ENCODE results near the gene RTCA. TPM values are rescaled to one million over a fixed set of nuclear protein-coding genes. Genes with fewer than 3 reads are reported as not detected.
"Not testable (repeated sequence)": the region's sequence is repeated elsewhere in the genome, so short reads cannot be mapped to it uniquely, and the experiment has no call there.

Gene RTCA
- total RNA-seq, 1 donor from 2014 or later = 49.7 TPM

GRCh38 chr1:100322436-100323211 lies 56.6 kb downstream of the RTCA start:
- DNase-seq = no peak
- no peaks in the 10 kb centered on the region for H3K36me3 Mint-ChIP-seq (ENCODE audit: unreplicated experiment)
- no peaks in the 10 kb centered on the region for H3K9me3 Mint-ChIP-seq (ENCODE audit: unreplicated experiment)
- H3K27ac Mint-ChIP-seq (ENCODE audit: unreplicated experiment) = no peak overlapping the region
- no peak for TF ChIP-seq CTCF (IDR thresholded peaks at IDR 0.05; ENCODE audit: partially characterized antibody, unreplicated experiment)
- H3K27me3 Mint-ChIP-seq (ENCODE audit: unreplicated experiment) = no peaks in the 10 kb centered on the region
- H3K4me3 Mint-ChIP-seq (ENCODE audit: unreplicated experiment) = no peak overlapping the region
- H3K4me1 Mint-ChIP-seq (ENCODE audit: low read depth, unreplicated experiment) = no peaks in the 10 kb centered on the region

GRCh38 chr1:100323419-100324106 lies 57.5 kb downstream of the RTCA start:
- no peak overlapping the region for H3K27ac Mint-ChIP-seq (ENCODE audit: unreplicated experiment)

GRCh38 chr1:100325415-100326324 lies 59.7 kb downstream of the RTCA start:
- Mint-ChIP-seq H3K27me3 (ENCODE audit: unreplicated experiment) (no peaks in the 10 kb centered on the region), H3K4me1 (ENCODE audit: low read depth, unreplicated experiment) (no peaks in the 10 kb centered on the region), H3K4me3 (ENCODE audit: unreplicated experiment) (no peak overlapping the region), H3K36me3 (ENCODE audit: unreplicated experiment) (no peaks in the 10 kb centered on the region), H3K9me3 (ENCODE audit: unreplicated experiment) (no peaks in the 10 kb centered on the region), H3K27ac (ENCODE audit: unreplicated experiment) (no peak overlapping the region)
- DNase-seq = no peak
- TF ChIP-seq CTCF (IDR thresholded peaks at IDR 0.05; ENCODE audit: partially characterized antibody, unreplicated experiment) = no peak

More at GRCh38 chr1:100323419-100324106, 57.5 kb downstream of the RTCA start:
- Mint-ChIP-seq H3K36me3 (ENCODE audit: unreplicated experiment) (no peaks in the 10 kb centered on the region), H3K4me1 (ENCODE audit: low read depth, unreplicated experiment) (no peaks in the 10 kb centered on the region), H3K9me3 (ENCODE audit: unreplicated experiment) (no peaks in the 10 kb centered on the region), H3K27me3 (ENCODE audit: unreplicated experiment) (no peaks in the 10 kb centered on the region), H3K4me3 (ENCODE audit: unreplicated experiment) (no peak overlapping the region)
- no peak for DNase-seq
- TF ChIP-seq CTCF (IDR thresholded peaks at IDR 0.05; ENCODE audit: partially characterized antibody, unreplicated experiment) = no peak

- H3K27me3 Mint-ChIP-seq (ENCODE audit: unreplicated experiment); H3K9me3 Mint-ChIP-seq (ENCODE audit: unreplicated experiment); H3K36me3 Mint-ChIP-seq (ENCODE audit: unreplicated experiment); H3K4me3 Mint-ChIP-seq (ENCODE audit: unreplicated experiment); H3K27ac Mint-ChIP-seq (ENCODE audit: unreplicated experiment); DNase-seq; H3K4me1 Mint-ChIP-seq (ENCODE audit: low read depth, unreplicated experiment): not testable (repeated sequence)
These were observed 60.3 kb downstream of the RTCA start for GRCh38 chr1:100326325-100326670.

- H3K36me3 Mint-ChIP-seq (ENCODE audit: unreplicated experiment) = no peaks in the 10 kb centered on the region
- H3K9me3 Mint-ChIP-seq (ENCODE audit: unreplicated experiment) = no peaks in the 10 kb centered on the region
- no peaks in the 10 kb centered on the region for H3K27me3 Mint-ChIP-seq (ENCODE audit: unreplicated experiment)
- no peak for TF ChIP-seq CTCF (IDR thresholded peaks at IDR 0.05; ENCODE audit: partially characterized antibody, unreplicated experiment)
- no peaks in the 10 kb centered on the region for H3K4me1 Mint-ChIP-seq (ENCODE audit: low read depth, unreplicated experiment)
- H3K27ac Mint-ChIP-seq (ENCODE audit: unreplicated experiment) = no peak overlapping the region
- no peak overlapping the region for H3K4me3 Mint-ChIP-seq (ENCODE audit: unreplicated experiment)
- DNase-seq = no peak
These were observed 62.1 kb downstream of the RTCA start for GRCh38 chr1:100328133-100328532.

- not testable (repeated sequence) for H3K27ac Mint-ChIP-seq (ENCODE audit: unreplicated experiment); DNase-seq; H3K27me3 Mint-ChIP-seq (ENCODE audit: unreplicated experiment); H3K36me3 Mint-ChIP-seq (ENCODE audit: unreplicated experiment); H3K4me3 Mint-ChIP-seq (ENCODE audit: unreplicated experiment); H3K9me3 Mint-ChIP-seq (ENCODE audit: unreplicated experiment); H3K4me1 Mint-ChIP-seq (ENCODE audit: low read depth, unreplicated experiment)
These were observed 65.1 kb downstream of the RTCA start for GRCh38 chr1:100331146-100331545.
